Right cardiac atrium (tissue), 5 donors: ENCODE results near the gene PID1. TPM values are rescaled to one million over a fixed set of nuclear protein-coding genes. Genes with fewer than 3 reads are reported as not detected.

Source experiments
- ATAC-seq, 2 donors: fragments of 200-7000 bp; cut with Tn5 transposase; one replicate each; pipeline versions ENCODE4 v1.8.0 to v1.9.1; 2020; ENCODE audit warnings: moderate library complexity in 2 of 2, mild to moderate bottlenecking in 1 of 2
- DNase-seq, 3 donors: peaks; one replicate each; pipeline ENCODE4 v3.0.0-alpha.2; 2020
- H3K27ac ChIP-seq: one replicate; pipeline ENCODE4 v1.5.1; 2013; ENCODE audit warnings: mild to moderate bottlenecking, low read length, control low read depth, moderate library complexity
- H3K27me3 ChIP-seq: one replicate; pipeline ENCODE4 v1.6.1; 2013; ENCODE audit not compliant: control insufficient read depth, insufficient read depth
- H3K4me1 ChIP-seq: one replicate; pipeline ENCODE4 v1.6.1; 2013; ENCODE audit warnings: low read length; ENCODE audit not compliant: control insufficient read depth, insufficient read depth
- H3K4me3 ChIP-seq: one replicate; pipeline ENCODE4 v1.5.1; 2013; ENCODE audit warnings: low read length, control low read depth
- H3K9me3 ChIP-seq: one replicate; pipeline ENCODE4 v1.6.1; 2013; ENCODE audit warnings: low read length; ENCODE audit not compliant: control insufficient read depth
- WGBS: extraction: QIAGEN DNeasy Blood & Tissue Kit; methylation state at CpG from one replicate; pipeline ENCODE4 v1.1.7; 2013; 5-methylcytosine and 5-hydroxymethylcytosine counted together
- intact Hi-C, 4 donors: fragments of 100-400 bp; cut with DNase I; formaldehyde crosslinking; loops; one replicate each; pipeline versions ENCODE4 v1.11.0 to v1.14.0; 2022 to 2023
- polyA plus RNA-seq: library from polyadenylated mRNA; stranded (reverse); fragments of 200-250 nt; gene quantifications from one replicate; pipeline ENCODE4 v1.2.3, GENCODE V29; 2013
- total RNA-seq, 4 donors: library from RNA; stranded (reverse); fragmentation: NEBNext Ultra II Directional; extraction: Animal tissue kit (Norgen Biotek cat#: 25700); gene quantifications; one replicate each; pipeline ENCODE4 v1.2.1, GENCODE V29; 2021
- donor health status: healthy with polysubstance abuse.
- donor health status: DM: no; HTN: yes; CAD: no.
- donor health status: DM: no; HTN: no; CAD: no.
- donor health status: DM: no; HTN: yes; CAD: no; lungs with severe emphysema.
- donor health status: DM: yes; HTN: yes; CAD: no.

Gene PID1
- total and polyA plus RNA-seq, 5 donors = 9.1 to 17.2 (median 11.0) TPM

GRCh38 chr2:229118927-229119326 lies 152.2 kb downstream of the PID1 start:
- DNase-seq (no peak), ATAC-seq (no peak)
- Histone ChIP-seq H3K27ac (no peak overlapping the region), H3K4me1 (no peaks in the 10 kb centered on the region), H3K4me3 (no peak overlapping the region), H3K27me3 (no peaks in the 10 kb centered on the region), H3K9me3 (no peaks in the 10 kb centered on the region)
- intact Hi-C loops = no loop called here

- H3K27me3 ChIP-seq = no peaks in the 10 kb centered on the region
- no peak overlapping the region for H3K27ac ChIP-seq
- DNase-seq = no peak
- no peak for ATAC-seq
- H3K4me1 ChIP-seq = no peaks in the 10 kb centered on the region
- intact Hi-C loops = no loop called here
- 71% methylated on average over 4 of the region's 4 CpGs for WGBS
- no peaks in the 10 kb centered on the region for H3K9me3 ChIP-seq
- H3K4me3 ChIP-seq = no peak overlapping the region
Measured at GRCh38 chr2:229118336-229118735, 152.8 kb downstream of the PID1 start.

GRCh38 chr2:229111744-229112143 lies 159.3 kb downstream of the PID1 start:
- Histone ChIP-seq H3K4me3 (no peak overlapping the region), H3K9me3 (no peaks in the 10 kb centered on the region), H3K27me3 (no peaks in the 10 kb centered on the region), H3K4me1 (no peaks in the 10 kb centered on the region), H3K27ac (no peak overlapping the region)
- intact Hi-C loops = no loop called here
- 61% methylated on average over 5 of the region's 5 CpGs for WGBS
- DNase-seq (no peak), ATAC-seq (no peak)

- H3K9me3 ChIP-seq = no peaks in the 10 kb centered on the region
- H3K4me1 ChIP-seq = no peaks in the 10 kb centered on the region
- ATAC-seq (no peak), DNase-seq (no peak)
- H3K27ac ChIP-seq = no peak overlapping the region
- no peaks in the 10 kb centered on the region for H3K27me3 ChIP-seq
- WGBS = 92% methylated on average over 7 of the region's 7 CpGs
- H3K4me3 ChIP-seq = no peak overlapping the region
- intact Hi-C loops = no loop called here
Measured at GRCh38 chr2:229109195-229109594, 161.9 kb downstream of the PID1 start.

GRCh38 chr2:229107601-229108000 lies 163.5 kb downstream of the PID1 start:
- ATAC-seq (no peak), DNase-seq (no peak)
- no peak overlapping the region for H3K27ac ChIP-seq
- H3K9me3 ChIP-seq = no peaks in the 10 kb centered on the region
- intact Hi-C loops = no loop called here
- no peak overlapping the region for H3K4me3 ChIP-seq
- WGBS = 88% methylated on average over 7 of the region's 7 CpGs
- no peaks in the 10 kb centered on the region for H3K27me3 ChIP-seq
- H3K4me1 ChIP-seq = no peaks in the 10 kb centered on the region

- intact Hi-C loops = no loop called here
- H3K27ac ChIP-seq = no peak overlapping the region
- ATAC-seq = no peak
- DNase-seq = no peak
- no peaks in the 10 kb centered on the region for H3K9me3 ChIP-seq
- H3K4me1 ChIP-seq = no peaks in the 10 kb centered on the region
- WGBS = 55% methylated on average over 7 of the region's 7 CpGs
- no peak overlapping the region for H3K4me3 ChIP-seq
- no peaks in the 10 kb centered on the region for H3K27me3 ChIP-seq
Measured at GRCh38 chr2:229104974-229105387, 166.1 kb downstream of the PID1 start.

GRCh38 chr2:229104025-229104424 lies 167.1 kb downstream of the PID1 start:
- intact Hi-C loops = no loop called here
- H3K4me3 ChIP-seq = no peak overlapping the region
- H3K27ac ChIP-seq = no peak overlapping the region
- ATAC-seq (no peak), DNase-seq (no peak)
- no peaks in the 10 kb centered on the region for H3K9me3 ChIP-seq
- H3K4me1 ChIP-seq = no peaks in the 10 kb centered on the region
- no peaks in the 10 kb centered on the region for H3K27me3 ChIP-seq
- WGBS = 88% methylated on average over 3 of the region's 3 CpGs

- Histone ChIP-seq H3K9me3 (no peaks in the 10 kb centered on the region), H3K27me3 (no peaks in the 10 kb centered on the region), H3K4me1 (no peaks in the 10 kb centered on the region), H3K4me3 (no peak overlapping the region), H3K27ac (no peak overlapping the region)
- DNase-seq (no peak), ATAC-seq (no peak)
- intact Hi-C loops = no loop called here
- WGBS = 89% methylated on average over 1 of the region's 1 CpG
Measured at GRCh38 chr2:229101314-229101713, 169.8 kb downstream of the PID1 start.

- Histone ChIP-seq H3K4me3 (no peak overlapping the region), H3K4me1 (no peaks in the 10 kb centered on the region), H3K9me3 (no peaks in the 10 kb centered on the region), H3K27me3 (no peaks in the 10 kb centered on the region), H3K27ac (no peak overlapping the region)
- no peak for DNase-seq
- WGBS = 90% methylated on average over 1 of the region's 1 CpG
- intact Hi-C loops = no loop called here
- no peak for ATAC-seq
Measured at GRCh38 chr2:229099231-229099630, 171.9 kb downstream of the PID1 start.

GRCh38 chr2:229098801-229099200 lies 172.3 kb downstream of the PID1 start:
- Histone ChIP-seq H3K27me3 (no peaks in the 10 kb centered on the region), H3K9me3 (no peaks in the 10 kb centered on the region), H3K4me1 (no peaks in the 10 kb centered on the region), H3K27ac (no peak overlapping the region), H3K4me3 (no peak overlapping the region)
- intact Hi-C loops = no loop called here
- DNase-seq (peak; percentile 12 to 74 (median 67)), ATAC-seq (peak in 1 of 2 donors; percentile 81)
- WGBS = 38% methylated on average over 6 of the region's 6 CpGs

- ATAC-seq (no peak), DNase-seq (no peak)
- Histone ChIP-seq H3K4me3 (no peak overlapping the region), H3K27ac (no peak overlapping the region), H3K4me1 (no peaks in the 10 kb centered on the region), H3K9me3 (no peaks in the 10 kb centered on the region), H3K27me3 (no peaks in the 10 kb centered on the region)
- WGBS = 69% methylated on average over 4 of the region's 4 CpGs
- intact Hi-C loops = no loop called here
Measured at GRCh38 chr2:229096409-229097066, 174.5 kb downstream of the PID1 start.

GRCh38 chr2:229095472-229095871 lies 175.6 kb downstream of the PID1 start:
- H3K4me1 ChIP-seq = no peaks in the 10 kb centered on the region
- intact Hi-C loops = no loop called here
- DNase-seq = no peak
- no peak for ATAC-seq
- H3K27ac ChIP-seq = no peak overlapping the region
- H3K9me3 ChIP-seq = no peaks in the 10 kb centered on the region
- 98% methylated on average over 1 of the region's 1 CpG for WGBS
- H3K27me3 ChIP-seq = no peaks in the 10 kb centered on the region
- H3K4me3 ChIP-seq = no peak overlapping the region
